ENCODE results near the gene TRAF4. TPM values are rescaled to one million over a fixed set of nuclear protein-coding genes. Genes with fewer than 3 reads are reported as not detected.

Gene TRAF4
- 39.7 TPM for total RNA-seq

GRCh38 chr17:28743243-28744103 is at the start of gene TRAF4:
Gene TRAF4 (plus strand): TSS chr17:28744011. CDS start chr17:28744113, 102 bp downstream.

GRCh38 chr17:28711723-28712031 is 32.1 kb upstream of the TRAF4 start, which contains the start of gene PROCA1:
Gene PROCA1 (minus strand): TSS chr17:28711888. CDS start chr17:28711660, 228 bp downstream.

GRCh38 chr17:28717578-28718332 is 26.1 kb upstream of the TRAF4 start, which contains the start of gene RAB34:
Gene RAB34 (minus strand): TSS chr17:28717868. CDS start chr17:28717266, 602 bp downstream.

GRCh38 chr17:28726226-28726626 is 17.6 kb upstream of the TRAF4 start, which contains the start of gene TLCD1:
Gene TLCD1 (minus strand): TSS chr17:28726233. CDS start chr17:28726097, 136 bp downstream.

GRCh38 chr17:28728364-28729200 is 15.2 kb upstream of the TRAF4 start, which contains the start of gene NEK8:
Gene NEK8 (plus strand): TSS chr17:28728788. CDS start chr17:28728814, 26 bp downstream.

Small RNAs within 50 kb of the gene (small RNA-seq; reads per million reads assigned to genes)
- gene SNORD42A (not detected), gene SNORD42B (not detected), gene SNORD4A (not detected), gene SNORD4B (not detected)

Other genes with a start within 250 kb of the TRAF4 start
- not detected for gene FOXN1, start 237.7 kb upstream of the TRAF4 start, total RNA-seq
- 35.8 TPM for gene UNC119, start 191.4 kb upstream of the TRAF4 start, total RNA-seq
- gene PIGS, start 172.5 kb upstream of the TRAF4 start, total RNA-seq = 30.2 TPM
- gene ALDOC, start 167.1 kb upstream of the TRAF4 start, total RNA-seq = 249 TPM
- gene SPAG5, start 145.0 kb upstream of the TRAF4 start, total RNA-seq = 9.7 TPM
- 15.9 TPM for gene RSKR, start 129.8 kb upstream of the TRAF4 start, total RNA-seq
- 110 TPM for gene BLTP2, start 98.9 kb upstream of the TRAF4 start, total RNA-seq
- 36.9 TPM for gene SDF2, start 82.1 kb upstream of the TRAF4 start, total RNA-seq
- 42.2 TPM for gene SUPT6H, start 81.8 kb upstream of the TRAF4 start, total RNA-seq
- gene PROCA1, start 32.1 kb upstream of the TRAF4 start, total RNA-seq = 5.5 TPM
- 21.2 TPM for gene RAB34, start 26.1 kb upstream of the TRAF4 start, total RNA-seq
- 340 TPM for gene RPL23A, start 24.0 kb upstream of the TRAF4 start, total RNA-seq
- 1.6 TPM for gene TLCD1, start 17.8 kb upstream of the TRAF4 start, total RNA-seq
- 0.92 TPM for gene NEK8, start 15.2 kb upstream of the TRAF4 start, total RNA-seq
- gene FAM222B, start 98.8 kb downstream of the TRAF4 start, total RNA-seq = 7.8 TPM
- gene ERAL1, start 111.0 kb downstream of the TRAF4 start, total RNA-seq = 26.8 TPM
- 36.7 TPM for gene FLOT2, start 153.7 kb downstream of the TRAF4 start, total RNA-seq
- 40.4 TPM for gene DHRS13, start 159.1 kb downstream of the TRAF4 start, total RNA-seq
- gene PHF12, start 207.5 kb downstream of the TRAF4 start, total RNA-seq = 33.2 TPM

Data from diencephalon (tissue), 1 donor.